LNCaP clone FGC (cell line): ENCODE data around the gene CD33.

ENCODE experiments used
- DNase-seq: peaks from one replicate; pipeline ENCODE4 v3.0.0-alpha.2; 2011; ENCODE audit warnings: low read depth
- H3K4me3 ChIP-seq: 2 replicates; pipeline ENCODE4 v1.5.1; 2011; ENCODE audit warnings: mild to moderate bottlenecking, low read depth, low read length, control low read depth
- CTCF ChIP-seq: IDR thresholded peaks from 2 replicates; pipeline ENCODE4 v1.5.1; 2012; ENCODE audit warnings: mild to moderate bottlenecking; ENCODE audit not compliant: control insufficient read depth, insufficient read depth; ENCODE audit errors: extremely low read depth

Gene CD33

GRCh38 chr19:51274049-51274770 is 49.3 kb downstream of the CD33 start:
- H3K4me3 ChIP-seq = no peak overlapping the region
- TF ChIP-seq CTCF = no peak
- DNase-seq = no peak

- no peak for TF ChIP-seq CTCF
- no peak overlapping the region for H3K4me3 ChIP-seq
- DNase-seq = no peak
Measured at GRCh38 chr19:51277112-51277511, 52.2 kb downstream of the CD33 start.

GRCh38 chr19:51282335-51282734 is 57.5 kb downstream of the CD33 start:
- no peak for DNase-seq
- H3K4me3 ChIP-seq = no peak overlapping the region
- TF ChIP-seq CTCF = no peak

GRCh38 chr19:51285682-51286081 is 60.8 kb downstream of the CD33 start:
- no peak for TF ChIP-seq CTCF
- no peak for DNase-seq
- no peak overlapping the region for H3K4me3 ChIP-seq
